Activated T-helper 1 cell treated with anti-CD3 and anti-CD28 coated beads, Interleukin-2, amount 50 U/mL, for 16 hours (primary cell): Measurements from ENCODE around the gene KRTAP4-16.
"Not testable (repeated sequence)": the region's sequence is repeated elsewhere in the genome, so short reads cannot be mapped to it uniquely, and the experiment has no call there.

Experiments used
- DNase-seq, 2 donors: peaks; one replicate each; pipeline ENCODE4 v3.0.0-alpha.2; 2020; ENCODE audit warnings: low read depth in 1 of 2, low spot score in 1 of 2

Gene KRTAP4-16

GRCh38 chr17:41076788-41077187 is 25.2 kb downstream of the KRTAP4-16 start:
- DNase-seq = no peak

DNA sequence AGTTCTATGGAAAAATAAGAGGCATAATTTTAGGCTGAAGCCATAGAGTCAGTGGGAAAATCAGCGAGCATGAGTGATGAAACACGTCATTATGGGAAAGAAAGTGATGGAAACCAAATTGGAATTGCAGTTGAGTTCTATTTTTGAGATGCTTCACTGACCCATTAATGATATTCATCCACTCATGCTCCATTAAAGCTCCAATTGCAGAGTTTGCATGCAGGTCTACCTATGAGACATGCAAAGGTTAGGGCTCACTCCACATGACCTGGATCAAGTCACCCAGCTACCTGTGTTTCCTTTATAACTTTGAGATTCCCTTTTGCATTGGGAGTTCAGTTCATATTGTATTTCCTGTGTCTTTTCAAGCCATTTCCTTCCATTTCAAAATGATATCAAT is 28.3 kb downstream of the KRTAP4-16 start:
- DNase-seq = no peak

- DNase-seq = no peak
Observed at GRCh38 chr17:41071606-41072360, 30.2 kb downstream of the KRTAP4-16 start.

- no peak for DNase-seq
Observed at GRCh38 chr17:41069031-41069430, 33.0 kb downstream of the KRTAP4-16 start.

DNA sequence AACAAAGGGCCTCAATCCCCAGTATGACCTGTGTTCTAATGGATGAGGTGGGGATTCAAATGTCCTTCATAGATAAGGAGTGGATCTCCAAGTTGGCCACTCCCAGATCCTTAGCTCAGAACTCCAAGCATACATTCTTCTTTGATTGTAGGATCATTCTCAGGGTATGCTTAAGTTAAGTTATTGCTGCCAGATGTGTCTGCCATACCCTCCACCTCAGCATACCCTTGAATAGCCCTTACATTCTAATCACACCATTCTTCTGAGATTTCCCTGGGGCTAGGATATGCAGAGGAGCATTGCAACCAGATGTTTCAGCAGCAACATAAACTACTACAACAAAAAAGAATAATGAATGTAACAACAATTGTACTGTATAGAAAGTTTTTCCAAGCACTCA is 34.7 kb downstream of the KRTAP4-16 start:
- no peak for DNase-seq

GRCh38 chr17:41065829-41066624 is 36.0 kb downstream of the KRTAP4-16 start, which contains the start of gene KRTAP2-4:
TSS of gene KRTAP2-4 (minus strand) at chr17:41065879. CDS start at chr17:41065845, 34 bp downstream.
- no peak for DNase-seq

DNA sequence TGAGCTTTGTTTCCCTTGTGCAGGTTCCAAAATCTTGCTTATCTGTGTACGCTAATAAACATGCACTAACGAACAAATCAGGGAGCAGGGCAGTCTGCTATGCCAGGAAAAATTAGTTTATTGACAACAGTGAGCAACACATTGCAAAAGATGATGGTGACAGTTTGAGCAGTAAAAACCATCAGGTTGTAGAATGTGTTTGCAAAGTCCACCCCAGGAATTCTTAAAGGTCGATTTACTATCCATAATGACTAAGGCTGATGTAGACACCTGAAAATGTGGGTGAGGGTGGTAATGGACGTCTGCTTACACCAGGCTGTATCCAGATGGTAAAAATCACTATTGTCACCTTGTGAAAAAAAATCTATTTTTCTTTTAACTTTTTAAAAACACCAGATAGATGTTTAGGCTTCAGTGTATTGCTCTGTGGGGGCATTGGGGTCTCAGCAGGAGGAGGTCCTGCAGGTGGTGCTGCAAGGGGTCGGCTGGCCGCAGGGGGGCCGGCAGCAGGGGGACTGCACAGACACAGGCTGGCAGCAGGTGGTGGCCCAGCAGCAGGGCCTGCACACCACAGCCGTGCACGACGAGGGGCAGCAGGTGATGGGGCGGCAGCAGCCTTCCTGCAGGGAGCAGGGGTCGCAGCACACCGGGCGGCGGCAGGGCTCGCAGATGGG is 36.9 kb downstream of the KRTAP4-16 start:
- not testable (repeated sequence) for DNase-seq

DNA sequence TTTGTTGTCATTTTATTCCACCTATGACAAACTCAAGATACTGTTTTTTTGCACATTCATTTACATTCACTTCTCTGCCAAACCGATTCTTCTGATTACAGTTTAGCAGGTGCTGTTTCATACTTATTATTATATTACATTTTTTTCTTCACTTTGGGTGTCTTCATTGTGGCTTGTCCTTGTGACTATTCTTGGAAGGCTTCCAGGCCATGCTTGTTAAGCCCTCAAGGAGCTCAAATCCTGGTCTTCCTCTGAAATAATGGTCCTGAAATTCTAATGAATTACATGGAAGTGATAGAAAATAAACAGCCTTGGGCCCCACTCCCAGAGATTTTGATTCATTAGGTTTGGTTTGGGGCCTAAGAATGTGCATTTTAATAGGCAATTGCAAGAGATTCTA is 37.7 kb downstream of the KRTAP4-16 start:
- DNase-seq = no peak

GRCh38 chr17:41063449-41063848 is 38.6 kb downstream of the KRTAP4-16 start:
- DNase-seq = no peak

- no peak for DNase-seq
Observed at GRCh38 chr17:41061964-41062363, 40.0 kb downstream of the KRTAP4-16 start.

- no peak for DNase-seq
Observed at GRCh38 chr17:41060052-41060604, 41.9 kb downstream of the KRTAP4-16 start, which contains the start of gene KRTAP2-3. TSS of gene KRTAP2-3 (minus strand) at chr17:41060114. CDS start at chr17:41060050, 64 bp downstream.

DNA sequence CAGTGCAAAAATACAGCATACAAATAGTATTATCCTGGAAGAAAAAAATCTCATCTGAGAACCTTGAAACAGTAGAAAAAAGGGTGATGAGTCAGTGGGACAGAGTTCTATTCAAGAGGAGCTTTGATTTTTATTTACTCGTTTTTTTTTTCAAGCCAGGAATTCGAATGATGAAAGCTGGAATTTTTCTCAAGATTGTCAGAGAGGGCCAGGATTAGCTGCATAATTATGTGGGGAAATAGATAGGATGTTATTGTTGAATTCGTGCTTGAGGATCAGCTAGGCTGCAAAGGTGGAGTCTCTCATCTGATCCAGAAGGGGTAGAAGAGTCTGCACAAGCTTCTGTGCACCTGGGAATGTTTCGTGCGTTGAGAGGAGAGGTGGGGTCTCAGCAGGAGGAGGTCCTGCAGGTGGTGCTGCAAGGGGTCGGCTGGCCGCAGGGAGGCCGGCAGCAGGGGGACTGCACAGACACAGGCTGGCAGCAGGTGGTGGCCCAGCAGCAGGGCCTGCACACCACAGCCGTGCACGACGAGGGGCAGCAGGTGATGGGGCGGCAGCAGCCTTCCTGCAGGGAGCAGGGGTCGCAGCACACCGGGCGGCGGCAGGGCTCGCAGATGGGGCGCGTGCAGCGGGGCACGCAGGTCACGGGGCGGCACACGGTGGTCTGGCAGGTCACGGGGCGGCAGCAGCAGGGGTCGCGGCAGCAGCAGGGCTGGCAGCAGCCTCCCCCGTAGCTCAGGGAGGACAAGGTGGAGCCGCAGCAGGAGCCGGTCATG is 42.5 kb downstream of the KRTAP4-16 start:
- DNase-seq = not testable (repeated sequence)

GRCh38 chr17:41058741-41059140 is 43.3 kb downstream of the KRTAP4-16 start:
- no peak for DNase-seq

DNA sequence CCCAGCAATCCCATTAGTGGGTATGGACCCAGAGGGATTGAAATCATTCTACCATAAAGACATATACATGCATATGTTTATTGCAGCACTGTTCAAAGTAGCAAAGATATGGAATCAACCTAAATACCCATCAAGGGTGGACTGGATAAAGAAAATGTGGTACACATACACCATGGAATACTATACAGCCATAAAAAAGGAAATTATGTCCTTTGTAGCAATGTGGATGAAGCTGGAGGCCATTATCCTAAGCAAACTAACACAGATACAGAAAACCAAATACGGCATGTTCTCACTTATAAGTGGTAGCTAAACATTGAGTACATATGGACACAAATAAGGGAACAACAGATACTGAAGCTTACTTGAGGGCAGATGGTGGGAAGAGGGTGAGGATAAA is 44.5 kb downstream of the KRTAP4-16 start:
- DNase-seq = no peak

- DNase-seq = not testable (repeated sequence)
Observed at GRCh38 chr17:41055130-41055529, 46.9 kb downstream of the KRTAP4-16 start, which contains the start of gene KRTAP2-2. TSS of gene KRTAP2-2 (minus strand) at chr17:41055230. CDS start at chr17:41055211, 19 bp downstream.

GRCh38 chr17:41054556-41054955 is 47.5 kb downstream of the KRTAP4-16 start:
- DNase-seq = not testable (repeated sequence)

- no peak for DNase-seq
Observed at GRCh38 chr17:41054025-41054424, 48.0 kb downstream of the KRTAP4-16 start.

DNA sequence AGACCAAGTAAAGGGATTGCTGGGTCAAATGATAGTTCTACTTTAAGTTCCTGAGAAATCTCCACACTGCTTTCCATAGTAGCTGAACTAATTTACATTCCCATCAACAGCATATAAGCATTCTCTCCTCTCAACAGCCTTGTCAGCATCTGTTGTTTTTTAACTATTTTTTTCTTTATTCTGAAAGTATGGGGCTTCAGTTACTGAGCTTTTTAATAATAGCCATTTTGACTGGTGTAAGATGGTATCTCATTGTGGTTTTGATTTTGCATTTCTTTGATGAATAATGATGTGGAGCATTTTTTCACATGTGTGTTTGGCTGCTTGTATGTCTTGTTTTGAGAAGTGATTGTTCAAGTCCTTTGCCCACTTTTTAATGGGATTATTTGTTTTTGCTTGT is 49.4 kb downstream of the KRTAP4-16 start:
- no peak for DNase-seq
